VCaP (cell line): Measurements from ENCODE around the gene USH2A.

Experiments
- H3K27ac ChIP-seq: fragments of 450-650 bp; 2 replicates; pipeline ENCODE4 v1.5.1; 2017
- CTCF ChIP-seq: fragments of 450-650 bp; conservative IDR thresholded peaks from 2 replicates; pipeline ENCODE4 v1.5.1; 2017; ENCODE audit warnings: mild to moderate bottlenecking, moderate library complexity

Gene USH2A

GRCh38 chr1:216113181-216113580 is 310.1 kb downstream of the USH2A start:
- H3K27ac ChIP-seq: no peak overlapping the region
- TF ChIP-seq CTCF: no peak

DNA sequence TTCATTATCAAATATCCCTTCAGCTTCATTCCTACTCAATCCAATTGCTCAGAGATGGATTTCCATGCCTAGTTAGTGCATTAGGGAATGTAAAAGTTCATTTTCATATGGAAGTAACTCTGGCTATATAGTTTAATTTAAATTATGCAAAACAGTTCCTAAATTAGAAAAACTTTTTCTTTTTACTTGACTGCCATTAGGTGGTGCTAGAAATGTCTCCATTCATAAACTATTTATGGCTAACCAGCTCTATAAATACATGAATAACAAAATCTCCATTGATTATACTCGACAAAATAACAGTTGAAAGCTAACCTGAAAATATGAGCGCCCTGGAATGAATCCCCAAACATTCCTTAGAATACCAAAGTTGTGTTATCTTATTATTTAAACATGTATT is 311.4 kb downstream of the USH2A start:
- TF ChIP-seq CTCF: peak; percentile 40

DNA sequence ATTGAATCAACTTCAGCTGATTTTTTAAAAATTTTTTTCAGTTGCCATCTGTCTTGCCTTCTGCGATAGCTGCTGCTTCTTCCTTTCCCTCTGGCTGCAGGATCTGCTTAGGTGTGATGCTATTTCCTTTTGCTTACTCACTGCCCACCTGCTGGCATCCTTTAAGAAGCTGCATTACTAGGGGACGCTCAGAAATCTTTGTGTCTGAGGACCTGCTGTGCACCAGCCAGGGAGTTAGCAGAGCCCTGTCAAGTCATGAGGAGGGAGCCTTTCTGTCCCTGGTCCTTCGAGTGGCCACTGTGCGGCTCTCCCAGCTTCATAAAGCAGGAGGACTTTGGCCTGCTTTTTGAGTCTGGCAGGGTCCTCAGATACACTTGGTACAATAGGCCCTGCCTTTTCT is 327.8 kb downstream of the USH2A start:
- TF ChIP-seq CTCF: no peak
- no peak overlapping the region for H3K27ac ChIP-seq

More for the DNA sequence above, 311.4 kb downstream of the USH2A start:
- no peak overlapping the region for H3K27ac ChIP-seq

DNA sequence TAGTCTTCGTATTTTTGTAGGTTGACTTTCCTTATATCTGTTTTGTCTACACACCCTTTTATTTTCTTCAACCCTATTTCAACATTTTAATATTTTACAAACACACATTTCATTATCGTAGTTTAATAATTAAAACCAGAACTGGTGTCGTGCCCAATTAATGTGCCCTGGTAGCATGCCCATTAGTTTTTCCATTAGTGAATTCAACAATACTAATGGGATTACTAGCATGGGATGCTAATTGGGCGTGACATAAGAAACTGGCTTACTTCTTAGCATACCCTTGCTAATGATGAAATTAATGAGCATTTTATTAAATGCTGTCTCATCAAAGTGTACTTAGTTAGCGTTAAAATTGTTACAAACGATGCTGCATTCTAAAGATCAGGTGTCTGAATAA is 332.7 kb downstream of the USH2A start:
- no peak for TF ChIP-seq CTCF
- H3K27ac ChIP-seq: no peak overlapping the region

GRCh38 chr1:216086678-216087077 is 336.6 kb downstream of the USH2A start:
- no peak for TF ChIP-seq CTCF
- H3K27ac ChIP-seq: no peak overlapping the region

DNA sequence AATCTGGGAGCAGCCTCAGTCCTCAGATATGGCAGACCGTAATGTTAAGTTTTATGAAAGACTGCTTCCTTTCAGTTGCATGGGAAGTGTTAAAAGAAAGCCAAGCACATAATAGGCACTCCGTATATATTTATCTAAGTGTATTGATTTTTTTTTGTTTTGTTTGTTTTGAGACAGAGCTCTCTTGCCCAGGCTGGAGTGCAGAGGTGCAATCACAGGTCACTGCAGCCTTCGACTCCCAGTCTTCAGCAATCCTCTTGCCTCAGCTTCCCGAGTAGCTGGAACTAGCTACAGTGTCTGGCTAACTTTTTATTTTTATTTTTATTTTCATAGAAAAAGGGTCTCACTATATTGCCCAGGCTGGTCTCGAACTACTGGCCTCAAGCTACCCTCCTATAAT is 341.8 kb downstream of the USH2A start:
- no peak for TF ChIP-seq CTCF
- no peak overlapping the region for H3K27ac ChIP-seq

DNA sequence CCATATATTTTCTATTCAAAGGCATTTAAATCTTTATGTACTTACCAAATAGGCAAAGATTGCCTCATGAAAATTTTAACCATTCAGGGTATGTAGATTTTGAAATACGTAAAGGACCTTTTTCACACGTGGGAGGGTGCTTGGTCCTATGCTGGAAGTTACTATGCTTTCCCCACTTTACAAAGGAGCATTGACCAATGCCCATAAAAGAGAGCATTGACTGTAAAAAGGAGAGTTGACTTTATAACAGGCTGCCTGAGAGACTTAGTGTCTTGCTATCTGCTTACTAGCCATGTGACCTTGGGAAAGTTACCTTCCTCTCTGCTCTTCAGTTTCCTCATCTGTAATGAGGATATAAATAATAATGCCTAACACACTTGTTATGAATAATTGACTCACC is 346.5 kb downstream of the USH2A start:
- TF ChIP-seq CTCF: no peak
- H3K27ac ChIP-seq: no peak overlapping the region

DNA sequence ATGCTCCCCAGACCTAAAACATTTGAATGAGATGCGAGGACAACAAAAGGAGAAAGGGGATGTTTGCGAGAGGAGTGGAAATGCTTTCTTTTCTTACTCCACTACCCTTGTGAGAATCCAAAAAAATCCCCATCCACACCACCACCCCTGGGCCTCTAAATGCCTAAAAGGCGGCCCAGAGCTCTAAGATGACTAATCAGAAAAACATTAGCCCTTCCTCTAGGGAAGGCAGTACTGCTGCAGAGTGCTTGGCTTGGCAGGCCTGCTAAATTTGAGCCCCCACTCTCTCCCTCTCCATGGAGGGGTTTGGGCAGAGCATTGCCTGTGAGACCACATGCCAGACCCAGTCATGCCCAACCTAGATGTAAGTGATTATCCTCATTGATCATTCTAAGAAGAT is 347.9 kb downstream of the USH2A start:
- no peak for TF ChIP-seq CTCF
- H3K27ac ChIP-seq: no peak overlapping the region
